Activated T-helper 17 cell treated with anti-CD3 and anti-CD28 coated beads, Interleukin-2, amount 50 U/mL, for 72 hours (primary cell): ENCODE data around the gene GPLD1. TPM values are rescaled to one million over a fixed set of nuclear protein-coding genes. Genes with fewer than 3 reads are reported as not detected.
"Not testable (repeated sequence)": the region's sequence is repeated elsewhere in the genome, so short reads cannot be mapped to it uniquely, and the experiment has no call there.

Experiments
- ATAC-seq: fragments of 150-1000 bp; cut with Tn5 transposase; replicated peaks from 2 replicates; pipeline ENCODE4 v1.10.0; 2021; ENCODE audit warnings: mild to moderate bottlenecking, moderate library complexity
- H3K27ac Mint-ChIP-seq: one replicate; pipeline ENCODE4 v1.8.0; 2022; ENCODE audit warnings: mixed read lengths
- H3K27me3 Mint-ChIP-seq: one replicate; pipeline ENCODE4 v1.8.0; 2022; ENCODE audit warnings: mixed read lengths
- H3K36me3 Mint-ChIP-seq: one replicate; pipeline ENCODE4 v1.8.0; 2022; ENCODE audit warnings: low read depth, mild to moderate bottlenecking, mixed read lengths
- H3K4me1 Mint-ChIP-seq: one replicate; pipeline ENCODE4 v1.8.0; 2022; ENCODE audit warnings: mixed read lengths
- H3K4me3 Mint-ChIP-seq: one replicate; pipeline ENCODE4 v1.8.0; 2022; ENCODE audit warnings: mild to moderate bottlenecking, mixed read lengths
- H3K9me3 Mint-ChIP-seq: one replicate; pipeline ENCODE4 v1.8.0; 2022; ENCODE audit warnings: mixed read lengths
- total RNA-seq, 2 donors: library from RNA; stranded (reverse); gene quantifications; one replicate each; pipeline ENCODE4 v1.2.3, GENCODE V29; 2022

Gene GPLD1
- total RNA-seq, 2 donors from 2014 or later: 0.73 to 0.79 TPM

GRCh38 chr6:24513602-24514001 is 24.2 kb upstream of the GPLD1 start:
- Mint-ChIP-seq H3K9me3 (no peaks in the 10 kb centered on the region), H3K4me1 (no peaks in the 10 kb centered on the region), H3K4me3 (no peak overlapping the region), H3K27me3 (no peaks in the 10 kb centered on the region), H3K36me3 (peaks cover 55% of the 10 kb centered on the region), H3K27ac (no peak overlapping the region)
- ATAC-seq: no peak

DNA sequence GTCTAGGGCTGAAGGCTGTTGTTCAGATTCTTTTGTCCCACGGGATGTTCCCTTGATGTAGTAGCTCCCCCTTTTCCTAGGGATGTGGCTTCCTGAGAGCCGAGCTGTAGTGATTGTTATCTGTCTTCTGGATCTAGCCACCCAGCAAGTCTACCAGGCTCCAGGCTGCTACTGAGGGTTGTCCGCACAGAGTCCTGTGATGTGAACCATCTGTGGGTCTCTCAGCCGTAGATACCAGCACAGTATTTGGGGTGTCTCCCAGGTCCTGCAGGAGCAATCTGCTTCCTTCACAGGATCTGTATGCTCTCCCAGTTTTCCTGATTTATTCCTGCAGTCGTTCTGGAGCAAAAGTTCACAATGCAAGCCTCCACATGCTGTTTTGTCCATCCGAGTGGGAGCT is 22.6 kb upstream of the GPLD1 start:
- not testable (repeated sequence) for H3K4me3 Mint-ChIP-seq, H3K9me3 Mint-ChIP-seq, H3K27me3 Mint-ChIP-seq, H3K27ac Mint-ChIP-seq, H3K4me1 Mint-ChIP-seq, ATAC-seq
- peaks cover 69% of the 10 kb centered on the region for H3K36me3 Mint-ChIP-seq

- Mint-ChIP-seq H3K4me3 (no peak overlapping the region), H3K27ac (no peak overlapping the region), H3K4me1 (no peaks in the 10 kb centered on the region), H3K36me3 (peaks cover 61% of the 10 kb centered on the region), H3K9me3 (no peaks in the 10 kb centered on the region), H3K27me3 (no peaks in the 10 kb centered on the region)
- ATAC-seq: no peak
Measured at GRCh38 chr6:24506814-24507520, 17.6 kb upstream of the GPLD1 start.

GRCh38 chr6:24504649-24505586 is 15.5 kb upstream of the GPLD1 start:
- Mint-ChIP-seq H3K27ac (no peak overlapping the region), H3K4me1 (no peaks in the 10 kb centered on the region), H3K9me3 (no peaks in the 10 kb centered on the region), H3K36me3 (peaks cover 44% of the 10 kb centered on the region), H3K27me3 (no peaks in the 10 kb centered on the region), H3K4me3 (no peak overlapping the region)
- no peak for ATAC-seq

DNA sequence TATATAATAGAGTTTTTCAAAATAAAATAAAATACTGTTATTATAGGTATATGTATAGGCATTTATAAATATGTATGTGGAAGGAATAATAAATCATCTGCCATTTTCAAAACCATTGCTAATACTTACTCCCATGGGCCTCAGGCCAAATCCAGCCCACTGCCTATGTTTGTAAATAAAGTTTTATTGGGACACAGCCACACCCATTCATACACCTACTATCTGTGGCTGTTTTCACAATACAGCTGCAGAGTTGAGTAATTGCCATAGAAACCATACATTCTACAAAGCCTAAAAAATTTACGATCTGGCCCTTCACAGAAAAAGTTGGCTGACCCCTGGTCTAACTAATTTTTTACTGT is 14.9 kb upstream of the GPLD1 start:
- no peaks in the 10 kb centered on the region for H3K27me3 Mint-ChIP-seq
- no peaks in the 10 kb centered on the region for H3K9me3 Mint-ChIP-seq
- no peak overlapping the region for H3K27ac Mint-ChIP-seq
- H3K36me3 Mint-ChIP-seq: peaks cover 38% of the 10 kb centered on the region
- no peaks in the 10 kb centered on the region for H3K4me1 Mint-ChIP-seq
- no peak for ATAC-seq
- no peak overlapping the region for H3K4me3 Mint-ChIP-seq

DNA sequence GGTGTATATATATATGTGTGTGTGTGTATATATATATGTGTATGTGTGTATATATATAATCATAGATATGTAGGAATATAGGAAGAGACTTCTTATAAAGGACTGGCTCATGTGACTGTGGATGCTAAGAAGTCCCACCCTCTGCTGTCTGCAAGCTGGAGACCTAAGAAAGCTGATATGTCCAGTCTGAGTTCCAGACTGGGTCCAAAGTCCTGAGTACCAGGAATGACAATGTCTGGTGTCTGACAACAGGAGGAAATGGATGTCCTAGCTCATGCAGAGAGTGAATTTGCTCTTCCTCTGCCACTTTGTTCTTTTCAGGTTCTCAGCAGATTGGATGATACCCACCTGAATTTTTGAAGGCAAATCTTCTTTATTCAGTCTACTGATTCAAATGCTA is 12.5 kb upstream of the GPLD1 start:
- no peak overlapping the region for H3K4me3 Mint-ChIP-seq
- no peak overlapping the region for H3K27ac Mint-ChIP-seq
- H3K27me3 Mint-ChIP-seq: no peaks in the 10 kb centered on the region
- no peaks in the 10 kb centered on the region for H3K4me1 Mint-ChIP-seq
- ATAC-seq: no peak
- peaks cover 4% of the 10 kb centered on the region for H3K9me3 Mint-ChIP-seq
- peaks cover 17% of the 10 kb centered on the region for H3K36me3 Mint-ChIP-seq

GRCh38 chr6:24501374-24501773 is 12.0 kb upstream of the GPLD1 start:
- Mint-ChIP-seq H3K9me3 (peaks cover 4% of the 10 kb centered on the region), H3K27me3 (no peaks in the 10 kb centered on the region), H3K27ac (no peak overlapping the region), H3K36me3 (peaks cover 14% of the 10 kb centered on the region), H3K4me3 (no peak overlapping the region), H3K4me1 (no peaks in the 10 kb centered on the region)
- no peak for ATAC-seq

DNA sequence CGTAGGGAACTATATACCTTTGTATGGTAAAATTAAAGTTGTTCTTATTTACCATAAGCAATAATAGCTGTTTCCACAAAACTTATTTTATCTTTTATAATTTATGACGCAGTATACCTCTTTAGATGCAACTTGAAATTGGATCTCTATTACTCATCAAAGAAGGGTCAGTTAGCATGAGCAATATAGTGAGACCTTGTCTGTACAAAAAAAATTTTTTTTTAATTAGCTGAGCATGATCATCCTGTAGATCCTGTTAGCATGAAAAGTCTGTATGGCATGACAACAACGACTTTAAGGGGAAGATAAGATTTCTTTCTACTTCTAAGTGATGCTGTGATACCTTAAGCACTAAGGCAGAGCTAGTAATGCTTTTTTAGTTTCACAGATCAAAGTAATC is 11.3 kb upstream of the GPLD1 start:
- H3K4me3 Mint-ChIP-seq: no peak overlapping the region
- no peak overlapping the region for H3K27ac Mint-ChIP-seq
- peaks cover 13% of the 10 kb centered on the region for H3K36me3 Mint-ChIP-seq
- H3K4me1 Mint-ChIP-seq: no peaks in the 10 kb centered on the region
- ATAC-seq: no peak
- H3K27me3 Mint-ChIP-seq: no peaks in the 10 kb centered on the region
- H3K9me3 Mint-ChIP-seq: peaks cover 4% of the 10 kb centered on the region

- Mint-ChIP-seq H3K4me1 (peaks cover 8% of the 10 kb centered on the region), H3K27me3 (no peaks in the 10 kb centered on the region), H3K9me3 (peaks cover 4% of the 10 kb centered on the region), H3K27ac (no peak overlapping the region), H3K4me3 (no peak overlapping the region), H3K36me3 (no peaks in the 10 kb centered on the region)
- ATAC-seq: no peak
Measured at GRCh38 chr6:24497254-24497970, 8.0 kb upstream of the GPLD1 start.

- Mint-ChIP-seq H3K4me1 (peaks cover 8% of the 10 kb centered on the region), H3K27me3 (no peaks in the 10 kb centered on the region)
Measured at GRCh38 chr6:24494821-24495795, 5.7 kb upstream of the GPLD1 start, which contains the start of gene ALDH5A1. ALDH5A1 (plus strand) TSS chr6:24494969; CDS start chr6:24494997, 28 bp downstream.

DNA sequence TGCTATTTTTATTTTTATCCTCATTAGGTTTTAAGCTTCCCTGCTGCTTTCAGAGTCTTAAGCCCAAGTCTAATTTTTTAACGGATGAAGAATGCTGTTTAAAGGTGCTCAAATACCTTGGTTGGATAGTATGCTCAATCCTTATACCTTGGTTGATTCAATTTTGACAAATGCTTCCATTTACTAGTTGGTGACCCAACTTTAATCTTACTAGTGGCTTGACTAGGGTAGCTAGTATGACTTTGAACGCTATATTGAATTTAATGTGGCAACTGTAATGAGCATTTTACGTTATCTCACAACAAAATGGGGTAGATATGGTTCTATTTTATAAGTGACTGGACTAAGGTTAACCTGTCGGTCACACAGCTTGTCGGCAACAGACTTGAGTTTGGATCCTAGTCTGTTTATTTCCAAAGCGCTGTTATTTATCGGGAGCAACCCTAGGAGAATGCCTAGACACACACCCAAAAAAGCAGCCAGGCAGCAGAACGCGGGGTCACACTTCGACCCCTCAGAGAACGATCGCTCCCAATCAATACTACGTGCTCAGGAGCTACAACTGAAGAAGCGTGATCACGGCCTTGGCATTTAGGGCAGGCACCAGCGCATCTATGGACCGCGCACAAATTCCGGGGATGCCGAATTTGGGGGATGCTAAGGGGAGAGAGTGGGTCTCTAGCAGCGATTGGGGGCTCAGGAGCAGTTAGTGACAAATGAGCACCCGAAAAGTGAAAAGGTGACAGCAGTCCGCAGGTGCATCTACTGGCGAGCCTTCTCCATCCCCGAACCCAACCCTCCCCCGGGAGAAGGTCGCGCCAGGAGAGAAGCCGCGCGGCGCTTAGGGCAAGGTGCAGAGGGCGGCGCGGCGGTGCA is 4.8 kb upstream of the GPLD1 start:
- peak overlapping the region; percentile 71 for H3K27ac Mint-ChIP-seq
- peak overlapping the region; percentile 90 for H3K4me3 Mint-ChIP-seq
- H3K9me3 Mint-ChIP-seq: peaks cover 4% of the 10 kb centered on the region
- H3K4me1 Mint-ChIP-seq: peaks cover 8% of the 10 kb centered on the region
- no peaks in the 10 kb centered on the region for H3K27me3 Mint-ChIP-seq
- peak; percentile 8 for ATAC-seq
- no peaks in the 10 kb centered on the region for H3K36me3 Mint-ChIP-seq

More at GRCh38 chr6:24494821-24495795, 5.7 kb upstream of the GPLD1 start, which contains the start of gene ALDH5A1:
- peak within 1 kb of the TSS; percentile 90 for H3K4me3 Mint-ChIP-seq
- H3K9me3 Mint-ChIP-seq: peaks cover 4% of the 10 kb centered on the region
- ATAC-seq: peak; percentile 82
- peak within 1 kb of the TSS; percentile 71 for H3K27ac Mint-ChIP-seq
- H3K36me3 Mint-ChIP-seq: no peaks in the 10 kb centered on the region

GRCh38 chr6:24492475-24492874 is 3.1 kb upstream of the GPLD1 start:
- Mint-ChIP-seq H3K36me3 (no peaks in the 10 kb centered on the region), H3K4me1 (peaks cover 8% of the 10 kb centered on the region), H3K27me3 (no peaks in the 10 kb centered on the region), H3K4me3 (no peak overlapping the region), H3K27ac (no peak overlapping the region), H3K9me3 (peaks cover 4% of the 10 kb centered on the region)
- no peak for ATAC-seq

GRCh38 chr6:24490948-24491347 is 1.6 kb upstream of the GPLD1 start:
- no peak overlapping the region for H3K4me3 Mint-ChIP-seq

More at GRCh38 chr6:24490948-24491347, 1.6 kb upstream of the GPLD1 start:
- ATAC-seq: no peak
- H3K4me1 Mint-ChIP-seq: peaks cover 8% of the 10 kb centered on the region
- H3K27me3 Mint-ChIP-seq: no peaks in the 10 kb centered on the region
- H3K9me3 Mint-ChIP-seq: no peaks in the 10 kb centered on the region
- no peaks in the 10 kb centered on the region for H3K36me3 Mint-ChIP-seq
- no peak overlapping the region for H3K27ac Mint-ChIP-seq
